GM12872 (cell line): ENCODE data around the gene KCNIP4.

Source experiments
- CTCF ChIP-seq: IDR thresholded peaks from 3 replicates; pipeline ENCODE4 v1.5.1; 2011; ENCODE audit warnings: low read depth, mild to moderate bottlenecking, low read length, moderate library complexity; ENCODE audit not compliant: insufficient read depth

KCNIP4 gene

GRCh38 chr4:20778896-20779295 lies 1169.7 kb downstream of the KCNIP4 start:
- TF ChIP-seq CTCF: no peak

GRCh38 chr4:20773144-20773997 lies 1175.2 kb downstream of the KCNIP4 start:
- TF ChIP-seq CTCF: peak; percentile 70

- TF ChIP-seq CTCF: no peak
These were observed 1184.1 kb downstream of the KCNIP4 start for GRCh38 chr4:20764366-20764992.

GRCh38 chr4:20761826-20762225 lies 1186.7 kb downstream of the KCNIP4 start:
- TF ChIP-seq CTCF: no peak

GRCh38 chr4:20761382-20761781 lies 1187.2 kb downstream of the KCNIP4 start:
- TF ChIP-seq CTCF: no peak

- TF ChIP-seq CTCF: 0 out of 3 replicates have a peak, but pooled peaks have one; percentile 9
These were observed 1188.5 kb downstream of the KCNIP4 start for GRCh38 chr4:20760053-20760452.

- TF ChIP-seq CTCF: no peak
These were observed 1194.5 kb downstream of the KCNIP4 start for GRCh38 chr4:20754036-20754435.
